A549 (cell line): ENCODE results near the gene AFG3L2. TPM values are rescaled to one million over a fixed set of nuclear protein-coding genes. Genes with fewer than 3 reads are reported as not detected.

Source experiments
- ATAC-seq, 2 experiments: fragments of 200-7000 bp in 1 of 2; fragments of >200 bp in 1 of 2; cut with Nextera tagmentation in 1 of 2; cut with Tn5 transposase in 1 of 2; 3 replicates each; pipeline versions ENCODE4 v1.8.0 to v1.9.1; 2018 to 2020; ENCODE audit warnings: mild to moderate bottlenecking in 1 of 2, moderate library complexity in 1 of 2
- CTCF ChIA-PET: fragments of 300-600 bp; sonication (Branson Sonifier 250); formaldehyde crosslinking; extraction: SDS; loops from one replicate; lab custom pipeline; 2021; ENCODE audit warnings: antibody characterized with exemption, inconsistent platforms; lab: Yijun Ruan, JAX
- POLR2A ChIA-PET: fragments of 350-600 bp; formaldehyde crosslinking; extraction: SDS; loops from one replicate; lab custom pipeline; 2021; ENCODE audit warnings: antibody characterized with exemption, inconsistent platforms; lab: Yijun Ruan, JAX
- DNase-seq, 2 experiments: peaks; one replicate each; pipeline versions ENCODE4 v3.0.0 to v3.0.0-alpha.2; 2011 to 2016; ENCODE audit warnings: low read depth in 1 of 2, low spot score in 1 of 2
- FAIRE-seq: peaks from 2 replicates; lab custom pipeline; 2011; peaks lifted over from hg19 to GRCh38; lab: Jason Lieb, UNC
- H3K27ac ChIP-seq, 2 experiments: fragments of >200 bp; sonication (Bioruptor Twin); formaldehyde crosslinking; 3 replicates each; pipeline ENCODE4 v1.5.1; 2016 to 2017
- H3K4me1 ChIP-seq: fragments of >200 bp; sonication (Bioruptor Twin); formaldehyde crosslinking; 3 replicates; pipeline ENCODE4 v1.6.1; 2016
- H3K4me2 ChIP-seq: fragments of >200 bp; sonication (Bioruptor Twin); formaldehyde crosslinking; 3 replicates; pipeline ENCODE4 v1.6.1; 2016
- H3K4me3 ChIP-seq: fragments of >200 bp; sonication (Bioruptor Twin); formaldehyde crosslinking; 3 replicates; pipeline ENCODE4 v1.5.1; 2016
- H3K9me3 ChIP-seq: fragments of >200 bp; sonication (Bioruptor Twin); formaldehyde crosslinking; 3 replicates; pipeline ENCODE4 v1.6.1; 2016
- BCL3 ChIP-seq: fragments of >200 bp; sonication (Bioruptor Twin); formaldehyde crosslinking; IDR thresholded peaks from 3 replicates; pipeline ENCODE4 v1.6.1; 2016
- BHLHE40 ChIP-seq: IDR thresholded peaks from 2 replicates; pipeline ENCODE4 v1.6.1; 2012; ENCODE audit warnings: low read depth, low read length, inconsistent platforms
- CBX8 ChIP-seq: fragments of 200-600 bp; sonication (generic); IDR thresholded peaks from 2 replicates; pipeline ENCODE4 v1.6.1; 2016
- CHD4 ChIP-seq: fragments of 200-600 bp; sonication (generic); IDR thresholded peaks from 2 replicates; pipeline ENCODE4 v1.6.1; 2016; ENCODE audit warnings: antibody characterized with exemption, mild to moderate bottlenecking, borderline replicate concordance
- EHF ChIP-seq: fragments of 250-450 bp; sonication (Bioruptor Pico); IDR thresholded peaks from 2 replicates; pipeline ENCODE4 v1.5.0; 2020; ENCODE audit warnings: mild to moderate bottlenecking
- EP300 ChIP-seq, 2 experiments: fragments of >200 bp; sonication (Bioruptor Twin); formaldehyde crosslinking; IDR thresholded peaks; 2 replicates in 1 of 2; 3 replicates in 1 of 2; pipeline ENCODE4 v1.6.1; 2016 to 2017
- HMGXB4 ChIP-seq: fragments of 250-450 bp; sonication (Bioruptor Pico); IDR thresholded peaks from 2 replicates; pipeline ENCODE4 v1.5.0; 2021; ENCODE audit warnings: mild to moderate bottlenecking, moderate library complexity, borderline replicate concordance
- HOXA7 ChIP-seq: fragments of 250-450 bp; sonication (Bioruptor Pico); IDR thresholded peaks from 2 replicates; pipeline ENCODE4 v1.5.0; 2020; ENCODE audit warnings: mild to moderate bottlenecking, moderate library complexity
- JUN ChIP-seq, 2 experiments: fragments of >200 bp; sonication (Bioruptor Twin); formaldehyde crosslinking; IDR thresholded peaks; 2 replicates in 1 of 2; 3 replicates in 1 of 2; pipeline ENCODE4 v1.6.1; 2016 to 2017
- KDM5A ChIP-seq: fragments of 200-600 bp; sonication (generic); IDR thresholded peaks from 2 replicates; pipeline ENCODE4 v1.6.1; 2016; ENCODE audit warnings: antibody characterized with exemption, mild to moderate bottlenecking
- PHF8 ChIP-seq: fragments of 200-600 bp; sonication (generic); IDR thresholded peaks from 2 replicates; pipeline ENCODE4 v1.6.1; 2016; ENCODE audit warnings: low read depth, mild to moderate bottlenecking, antibody characterized with exemption, moderate library complexity, borderline replicate concordance
- RNF2 ChIP-seq: fragments of 200-600 bp; sonication (generic); IDR thresholded peaks from 2 replicates; pipeline ENCODE4 v1.6.1; 2016; ENCODE audit warnings: low read depth, mild to moderate bottlenecking, antibody characterized with exemption, moderate library complexity, borderline replicate concordance
- SREBF2 ChIP-seq: fragments of 450-650 bp; IDR thresholded peaks from 2 replicates; pipeline ENCODE4 v1.6.1; 2014; ENCODE audit warnings: mild to moderate bottlenecking, moderate library complexity
- TP53 ChIP-seq: fragments of 250-450 bp; sonication (Bioruptor Pico); IDR thresholded peaks from 2 replicates; pipeline ENCODE4 v1.5.0; 2021; ENCODE audit warnings: mild to moderate bottlenecking, moderate library complexity
- WGBS: methylation state at CpG from one replicate; pipeline ENCODE4 v1.1.6; 2017; ENCODE audit errors: missing lambda C conversion rate; 5-methylcytosine and 5-hydroxymethylcytosine counted together
- polyA plus RNA-seq, 4 experiments: library from polyadenylated mRNA; depleted of rRNA in 3 of 4; stranded (reverse); fragments of >200 nt; fragmentation: RNase III in 1 of 4; extraction: RNeasy Plus Mini Kit Qiagen cat#74134 plus additional on column Dnase treatment in 1 of 4; gene quantifications; 2 replicates in 3 of 4; 3 replicates in 1 of 4; pipeline ENCODE4 v1.2.3, GENCODE V29; 2011 to 2017
- TF ChIP-seq, protein P1 (sequence below): fragments of 150-350 bp; IDR thresholded peaks from 2 replicates; pipeline ENCODE4 v1.6.1; 2014; ENCODE audit warnings: low read depth, mild to moderate bottlenecking, low read length
- TF ChIP-seq, protein P2 (sequence below): IDR thresholded peaks from 2 replicates; pipeline ENCODE4 v1.6.1; 2012

AFG3L2 gene
- polyA plus RNA-seq, 2 of the 4 experiments (the other 2 are of a cell fraction), result 33.7 to 56.4 TPM

DNA sequence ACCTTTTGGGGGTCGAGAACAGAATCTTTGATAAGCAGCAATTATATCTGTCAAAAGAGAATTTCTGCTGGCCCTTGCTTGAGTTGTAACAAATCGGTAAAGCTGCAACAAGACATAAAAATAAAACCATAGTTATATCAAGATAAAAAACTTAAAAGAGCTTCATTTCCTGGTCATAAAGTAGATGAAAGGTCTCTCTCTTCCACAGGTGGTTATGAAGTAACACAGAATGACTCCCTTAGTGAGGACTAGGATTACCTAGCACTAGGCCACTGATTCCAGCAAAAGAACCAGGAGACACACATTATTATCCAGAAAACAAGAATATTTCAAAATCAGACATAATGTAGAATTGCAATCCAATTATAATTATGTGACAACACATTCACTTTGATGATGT, 5.4 kb downstream of the AFG3L2 start:
- H3K4me1 ChIP-seq, result peaks cover 9% of the 10 kb centered on the region; the same call in 1 of the 3 replicates
- H3K4me3 ChIP-seq, result no peak overlapping the region
- FAIRE-seq (no peak), DNase-seq (no peak), ATAC-seq (no peak)
- no peak overlapping the region for H3K4me2 ChIP-seq
- TF ChIP-seq CBX8, result no peak
- TF ChIP-seq BCL3, result no peak
- no peak for TF ChIP-seq JUN (IDR thresholded peaks at IDR 0.05)
- no peak for TF ChIP-seq EP300 (IDR thresholded peaks at IDR 0.05)
- TF ChIP-seq HOXA7 (CRISPR knock-in tag), result no peak
- no peak for TF ChIP-seq RNF2
- TF ChIP-seq PHF8, result no peak
- no peak for TF ChIP-seq HMGXB4 (CRISPR knock-in tag)
- no peak overlapping the region for H3K27ac ChIP-seq
- ChIA-PET CTCF (interaction anchor here (1.1 kb wide), 1 partner anchor 15 kb away, joined by 3 read pairs; no protein-coding TSS in a partner anchor), POLR2A (no interaction called here)
- no peaks in the 10 kb centered on the region for H3K9me3 ChIP-seq
- WGBS, result 90% methylated on average over 2 of the region's 2 CpGs

DNA sequence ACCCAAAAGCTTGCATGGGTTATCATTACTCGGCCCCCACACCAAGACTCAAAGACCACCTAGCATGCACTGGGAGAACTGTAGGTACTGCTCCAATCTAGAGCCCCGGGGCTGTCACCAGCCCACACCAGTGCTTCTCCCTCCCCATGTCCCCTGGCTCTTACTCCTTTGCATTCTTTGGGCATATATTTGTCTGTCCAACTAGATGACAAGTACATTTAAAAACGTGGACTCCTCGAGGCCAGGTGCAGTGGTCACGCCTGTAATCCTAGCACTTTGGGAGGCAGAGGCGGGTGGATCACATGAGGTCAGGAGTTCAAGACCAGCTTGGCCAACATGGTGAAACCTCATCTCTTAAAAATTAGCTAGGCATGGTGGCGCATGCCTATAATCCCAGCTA, 7.8 kb downstream of the AFG3L2 start:
- DNase-seq (no peak), ATAC-seq (no peak), FAIRE-seq (no peak)
- Histone ChIP-seq H3K4me3 (no peak overlapping the region), H3K27ac (no peak overlapping the region), H3K4me2 (no peak overlapping the region), H3K4me1 (no peaks in the 10 kb centered on the region), H3K9me3 (no peaks in the 10 kb centered on the region)
- POLR2A ChIA-PET, result no interaction called here
- TF ChIP-seq KDM5A, result no peak
- TF ChIP-seq EHF, result no peak
- no peak for TF ChIP-seq SREBF2
- no peak for TF ChIP-seq BHLHE40
- no peak for TF ChIP-seq PHF8
- TF ChIP-seq HOXA7 (CRISPR knock-in tag), result no peak
- 85% methylated on average over 7 of the region's 7 CpGs for WGBS
- CTCF ChIA-PET, result interaction anchor here (0.9 kb wide), 1 partner anchor 41 kb away, joined by 3 read pairs; no protein-coding TSS in a partner anchor

- POLR2A ChIA-PET, result interaction anchor here (0.7 kb wide), 1 partner anchor 10 kb away, joined by 3 read pairs; the partner anchor contains the start of gene AFG3L2
- WGBS, result 90% methylated on average over 5 of the region's 5 CpGs
- no peaks in the 10 kb centered on the region for H3K9me3 ChIP-seq
- CTCF ChIA-PET, result no interaction called here
- H3K4me1 ChIP-seq, result no peaks in the 10 kb centered on the region
- FAIRE-seq, result no peak
- no peak for DNase-seq
- H3K4me2 ChIP-seq, result no peak overlapping the region
- TF ChIP-seq, protein P1, sequence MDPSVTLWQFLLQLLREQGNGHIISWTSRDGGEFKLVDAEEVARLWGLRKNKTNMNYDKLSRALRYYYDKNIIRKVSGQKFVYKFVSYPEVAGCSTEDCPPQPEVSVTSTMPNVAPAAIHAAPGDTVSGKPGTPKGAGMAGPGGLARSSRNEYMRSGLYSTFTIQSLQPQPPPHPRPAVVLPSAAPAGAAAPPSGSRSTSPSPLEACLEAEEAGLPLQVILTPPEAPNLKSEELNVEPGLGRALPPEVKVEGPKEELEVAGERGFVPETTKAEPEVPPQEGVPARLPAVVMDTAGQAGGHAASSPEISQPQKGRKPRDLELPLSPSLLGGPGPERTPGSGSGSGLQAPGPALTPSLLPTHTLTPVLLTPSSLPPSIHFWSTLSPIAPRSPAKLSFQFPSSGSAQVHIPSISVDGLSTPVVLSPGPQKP, result no peak
- TF ChIP-seq CHD4 (no peak), TP53 (CRISPR knock-in tag) (no peak)
- TF ChIP-seq, protein P2, sequence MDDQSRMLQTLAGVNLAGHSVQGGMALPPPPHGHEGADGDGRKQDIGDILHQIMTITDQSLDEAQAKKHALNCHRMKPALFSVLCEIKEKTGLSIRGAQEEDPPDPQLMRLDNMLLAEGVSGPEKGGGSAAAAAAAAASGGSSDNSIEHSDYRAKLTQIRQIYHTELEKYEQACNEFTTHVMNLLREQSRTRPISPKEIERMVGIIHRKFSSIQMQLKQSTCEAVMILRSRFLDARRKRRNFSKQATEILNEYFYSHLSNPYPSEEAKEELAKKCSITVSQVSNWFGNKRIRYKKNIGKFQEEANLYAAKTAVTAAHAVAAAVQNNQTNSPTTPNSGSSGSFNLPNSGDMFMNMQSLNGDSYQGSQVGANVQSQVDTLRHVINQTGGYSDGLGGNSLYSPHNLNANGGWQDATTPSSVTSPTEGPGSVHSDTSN, result no peak
- no peak overlapping the region for H3K27ac ChIP-seq
- H3K4me3 ChIP-seq, result no peak overlapping the region
- ATAC-seq, result no peak
These were observed 10.2 kb downstream of the AFG3L2 start for GRCh38 chr18:12366784-12367183.
